Suprapubic skin (tissue), 3 donors: ENCODE measurements around the gene EGFR.

Experiments used
- POLR2A ChIP-seq, 2 donors: fragments of 450-650 bp; IDR thresholded peaks; one replicate each; pipeline ENCODE4 v1.6.1; 2017; ENCODE audit warnings: antibody characterized with exemption in 2 of 2, mild to moderate bottlenecking in 2 of 2, moderate library complexity in 2 of 2
- TF ChIP-seq, protein P1 (sequence below), 2 donors: fragments of 200-600 bp in 1 of 2; fragments of 450-650 bp in 1 of 2; sonication (generic) in 1 of 2; IDR thresholded peaks; one replicate each; pipeline ENCODE4 v1.5.1; 2016 to 2019; ENCODE audit warnings: antibody characterized with exemption in 2 of 2, mild to moderate bottlenecking in 1 of 2, moderate library complexity in 1 of 2

DNA sequence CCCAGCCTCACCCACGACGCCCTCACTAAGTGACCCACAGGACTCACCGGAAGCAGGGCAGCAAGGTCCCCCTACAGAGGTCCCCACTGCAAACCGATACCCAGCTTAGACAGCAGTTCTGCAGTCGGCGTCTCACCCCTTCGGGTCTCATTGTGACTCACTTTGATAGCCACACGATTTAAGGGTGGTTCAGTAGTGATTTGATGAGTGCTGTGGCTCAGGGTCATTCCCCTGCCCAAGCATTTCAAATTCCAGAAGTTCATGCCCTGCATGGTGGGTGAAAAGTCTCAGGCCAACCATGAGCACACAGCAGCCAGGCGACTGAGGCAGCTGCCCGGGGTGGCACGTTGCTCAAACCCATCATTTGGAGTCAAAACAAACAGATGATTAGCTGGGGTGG, 93.2 kb downstream of the EGFR start:
- no peak for TF ChIP-seq POLR2A (IDR thresholded peaks at IDR 0.05)
- TF ChIP-seq, protein P1, sequence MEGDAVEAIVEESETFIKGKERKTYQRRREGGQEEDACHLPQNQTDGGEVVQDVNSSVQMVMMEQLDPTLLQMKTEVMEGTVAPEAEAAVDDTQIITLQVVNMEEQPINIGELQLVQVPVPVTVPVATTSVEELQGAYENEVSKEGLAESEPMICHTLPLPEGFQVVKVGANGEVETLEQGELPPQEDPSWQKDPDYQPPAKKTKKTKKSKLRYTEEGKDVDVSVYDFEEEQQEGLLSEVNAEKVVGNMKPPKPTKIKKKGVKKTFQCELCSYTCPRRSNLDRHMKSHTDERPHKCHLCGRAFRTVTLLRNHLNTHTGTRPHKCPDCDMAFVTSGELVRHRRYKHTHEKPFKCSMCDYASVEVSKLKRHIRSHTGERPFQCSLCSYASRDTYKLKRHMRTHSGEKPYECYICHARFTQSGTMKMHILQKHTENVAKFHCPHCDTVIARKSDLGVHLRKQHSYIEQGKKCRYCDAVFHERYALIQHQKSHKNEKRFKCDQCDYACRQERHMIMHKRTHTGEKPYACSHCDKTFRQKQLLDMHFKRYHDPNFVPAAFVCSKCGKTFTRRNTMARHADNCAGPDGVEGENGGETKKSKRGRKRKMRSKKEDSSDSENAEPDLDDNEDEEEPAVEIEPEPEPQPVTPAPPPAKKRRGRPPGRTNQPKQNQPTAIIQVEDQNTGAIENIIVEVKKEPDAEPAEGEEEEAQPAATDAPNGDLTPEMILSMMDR (IDR thresholded peaks at IDR 0.05): no peak
